ENCODE data around the gene SNCB.

Gene SNCB

DNA sequence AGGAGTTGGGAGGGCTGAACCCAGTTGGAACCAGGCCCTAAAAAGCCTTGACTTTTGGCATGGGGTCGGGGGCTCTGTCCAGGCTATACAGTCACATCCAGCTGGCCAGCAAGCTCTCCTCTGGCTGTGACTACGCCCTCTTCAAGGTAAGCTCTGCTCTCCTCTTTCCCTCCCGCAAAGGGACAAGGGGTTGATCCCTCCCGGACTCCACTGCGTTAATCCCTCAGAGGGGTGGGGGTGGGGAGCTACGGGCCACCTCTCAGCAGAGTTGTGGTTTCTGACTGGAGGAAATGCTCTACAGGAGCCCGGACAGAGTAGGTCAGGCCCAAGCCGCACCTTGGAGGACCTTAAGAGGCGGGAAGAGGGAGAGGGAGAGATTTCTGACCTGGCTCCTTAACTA, 14.0 kb upstream of the SNCB start:
- no peak for DNase-seq

- DNase-seq = no peak
Observed at GRCh38 chr5:176643491-176644219, 13.3 kb upstream of the SNCB start.

DNA sequence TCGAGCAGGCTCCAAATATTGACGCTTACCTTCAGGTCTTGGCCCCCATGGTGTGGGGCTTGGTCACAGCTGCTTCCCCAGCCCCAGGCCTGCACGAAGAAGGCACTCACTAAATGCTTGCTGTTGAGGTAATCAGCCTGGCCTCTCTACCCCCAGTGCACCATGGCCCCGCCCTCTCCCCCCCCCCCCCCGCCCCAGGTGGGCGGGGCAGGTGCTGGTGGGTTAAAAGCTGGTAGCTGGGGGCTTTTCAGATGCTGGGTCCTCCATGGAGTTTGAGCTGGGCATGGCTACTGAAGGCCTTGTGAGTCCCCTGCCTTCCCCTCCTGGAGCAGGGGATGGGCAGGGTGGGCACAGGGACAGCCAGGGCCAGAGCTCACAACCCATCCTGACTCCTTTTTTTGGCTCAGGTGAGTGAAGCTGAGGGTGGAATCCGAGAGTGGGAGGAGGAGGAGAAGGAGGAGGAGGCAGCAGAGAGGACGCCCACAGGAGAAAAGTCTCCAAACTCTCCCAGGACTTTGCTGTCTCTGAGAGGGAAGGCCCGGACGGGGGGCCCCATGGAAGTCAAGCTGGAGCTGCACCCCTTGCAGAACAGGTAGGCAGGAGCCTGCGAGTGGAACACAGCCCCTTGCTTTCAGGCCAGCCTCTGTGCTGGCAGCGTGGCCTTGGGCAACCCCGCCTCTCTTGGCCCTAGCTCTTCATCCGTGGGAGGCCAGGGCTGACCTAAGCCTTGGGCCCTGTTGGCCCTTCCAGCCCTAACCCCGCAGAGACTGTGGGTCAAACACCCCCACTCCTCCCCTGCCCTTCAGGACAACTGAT, 12.5 kb upstream of the SNCB start:
- no peak for DNase-seq

DNA sequence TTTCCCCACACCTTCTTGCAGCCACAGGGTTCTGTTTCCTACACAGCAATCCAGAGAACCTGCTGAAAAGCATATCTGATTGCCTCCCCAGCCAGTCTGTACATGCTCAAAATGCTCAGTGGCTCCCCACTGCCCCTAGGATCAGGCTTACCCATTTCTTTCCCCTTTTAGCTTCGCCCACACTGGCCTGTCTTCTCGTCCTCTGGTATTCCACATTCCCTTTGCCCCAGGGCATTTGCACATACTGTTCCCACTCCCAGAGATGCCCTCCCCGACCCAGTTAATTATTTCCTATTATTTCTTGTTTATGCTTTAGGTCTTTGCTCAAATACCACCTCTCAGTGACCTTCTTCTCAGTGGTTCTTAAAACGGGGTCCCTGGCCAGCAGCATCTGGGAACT, 10.3 kb upstream of the SNCB start:
- no peak for DNase-seq

DNA sequence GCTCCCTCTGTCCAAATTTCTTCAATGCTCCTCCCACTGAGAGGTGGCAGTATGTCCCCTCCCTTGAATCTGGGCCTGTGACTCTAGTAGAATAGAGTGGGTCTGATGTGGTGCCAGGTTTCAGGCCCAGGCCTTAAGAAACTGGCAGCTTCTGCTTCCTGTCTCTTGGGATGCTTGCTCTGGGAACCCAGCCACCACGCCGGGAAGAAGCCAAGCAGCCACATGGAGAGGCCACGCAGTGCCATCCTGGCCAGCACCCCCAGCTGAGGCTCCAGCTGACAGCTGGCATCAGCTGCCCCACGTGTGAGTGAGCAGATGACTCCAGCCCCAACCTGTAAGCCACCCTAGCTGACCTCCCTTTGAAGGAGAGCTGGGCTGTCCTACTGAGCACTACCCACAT, 9.6 kb upstream of the SNCB start:
- no peak for DNase-seq

DNA sequence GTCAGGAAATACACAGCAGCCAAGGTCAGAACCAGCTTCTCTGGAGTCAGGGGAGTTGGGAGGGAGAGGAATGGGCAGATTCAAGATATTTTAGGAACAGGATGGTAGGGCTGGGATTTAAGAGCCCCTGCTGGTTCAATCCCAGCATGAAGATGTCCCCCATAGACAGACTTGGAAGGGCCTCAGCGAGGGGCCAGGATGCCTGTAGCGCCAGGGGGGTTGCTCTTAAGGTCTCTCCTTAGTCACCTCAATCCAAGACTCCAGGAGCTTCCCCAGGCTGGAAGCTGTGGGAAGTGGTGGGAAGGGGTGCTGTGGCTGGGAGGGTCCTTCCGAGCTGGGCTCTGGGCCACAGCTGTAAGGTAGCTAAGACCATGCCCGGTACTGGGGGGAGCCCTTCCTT, 8.9 kb upstream of the SNCB start:
- no peak for DNase-seq

DNA sequence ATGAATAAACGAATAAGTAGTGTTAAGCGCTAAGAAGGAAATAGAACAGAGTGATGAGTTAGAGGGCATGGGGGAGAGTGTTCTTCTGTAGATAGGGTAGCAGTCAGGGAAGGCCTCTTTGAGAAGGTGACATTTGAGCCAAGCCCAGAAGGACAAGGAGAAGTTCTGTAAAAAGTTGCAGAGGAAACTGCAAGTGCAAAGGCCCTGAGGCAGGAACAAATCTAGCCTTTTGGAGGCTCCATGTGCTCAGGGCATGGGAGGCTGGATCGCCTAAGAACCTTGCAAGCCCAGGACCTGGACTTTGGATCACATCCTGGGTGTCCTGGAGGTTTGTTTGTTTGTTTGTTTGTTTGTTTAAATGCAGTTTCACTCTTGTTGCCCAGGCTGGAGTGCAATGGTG, 8.1 kb upstream of the SNCB start:
- DNase-seq = no peak

GRCh38 chr5:176637556-176637955, 7.2 kb upstream of the SNCB start:
- no peak for DNase-seq

- DNase-seq = no peak
Observed at GRCh38 chr5:176636426-176636825, 6.1 kb upstream of the SNCB start.

- DNase-seq = no peak
Observed at GRCh38 chr5:176633598-176633997, 3.3 kb upstream of the SNCB start.

DNA sequence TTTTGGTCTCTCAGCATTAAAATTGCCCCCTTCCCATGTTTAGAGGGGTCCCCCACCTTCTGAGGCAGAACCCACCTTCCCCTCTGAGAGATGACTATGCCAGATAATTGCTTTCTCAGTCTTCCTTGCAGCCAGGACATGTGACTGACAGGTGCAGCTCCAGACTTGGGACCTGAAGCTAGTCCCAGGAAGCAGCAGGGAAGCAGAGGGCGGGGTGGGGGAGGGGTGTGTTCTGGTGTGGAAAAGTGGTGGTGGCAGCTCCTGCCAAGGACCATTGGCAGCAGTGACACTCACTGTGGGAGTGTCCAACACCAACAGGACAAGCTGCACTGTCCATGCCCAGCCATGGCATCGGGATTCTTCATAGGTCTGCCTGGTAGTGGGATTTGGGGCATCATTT, 2.4 kb upstream of the SNCB start:
- no peak for DNase-seq

DNA sequence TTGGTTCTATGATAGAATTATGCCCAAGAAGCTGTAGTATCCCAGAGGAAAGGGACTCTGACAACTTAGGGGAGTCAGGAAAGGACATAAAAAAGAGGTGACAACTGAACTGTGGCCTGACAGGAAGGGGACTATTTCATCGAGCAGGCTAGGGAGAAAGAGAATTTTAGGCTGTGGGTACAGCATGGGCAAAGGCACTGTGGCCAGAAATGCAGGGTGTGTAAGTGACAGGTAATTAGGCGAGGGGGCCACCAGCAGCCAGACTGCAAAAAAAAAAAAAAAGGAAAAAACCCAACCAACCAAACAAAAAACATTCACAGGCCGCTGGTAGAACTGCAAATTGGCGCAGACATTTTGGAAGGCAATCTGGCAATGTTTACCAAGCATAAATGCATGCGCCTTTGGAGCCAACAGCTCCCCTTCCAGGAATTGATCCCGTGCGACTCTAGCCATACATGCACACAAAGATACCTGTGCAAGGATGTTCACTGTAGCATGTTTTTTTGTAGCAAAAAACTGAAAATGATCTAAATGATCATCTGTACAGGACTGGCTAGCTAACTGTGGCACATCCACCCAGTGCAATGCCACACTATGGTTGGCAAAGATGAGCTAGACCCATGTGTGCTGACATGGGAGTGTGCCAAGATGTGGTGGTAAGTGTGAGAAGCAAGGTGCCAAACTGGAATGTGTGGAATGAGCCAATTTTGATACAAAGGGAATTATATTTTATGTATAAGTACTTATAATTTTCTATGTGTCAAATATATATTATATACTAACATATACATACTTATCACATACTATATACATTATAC, 1.3 kb upstream of the SNCB start:
- DNase-seq = no peak

GRCh38 chr5:176630681-176631222, 418 bp upstream of the SNCB start:
- no peak for DNase-seq

- DNase-seq = no peak
Observed at GRCh38 chr5:176629317-176629852, 949 bp downstream of the SNCB start.

- no peak for DNase-seq
Observed at GRCh38 chr5:176628406-176629228, 1.7 kb downstream of the SNCB start.

GRCh38 chr5:176627582-176627981, 2.8 kb downstream of the SNCB start:
- DNase-seq = no peak

GRCh38 chr5:176626876-176627236, 3.5 kb downstream of the SNCB start:
- DNase-seq = no peak

DNA sequence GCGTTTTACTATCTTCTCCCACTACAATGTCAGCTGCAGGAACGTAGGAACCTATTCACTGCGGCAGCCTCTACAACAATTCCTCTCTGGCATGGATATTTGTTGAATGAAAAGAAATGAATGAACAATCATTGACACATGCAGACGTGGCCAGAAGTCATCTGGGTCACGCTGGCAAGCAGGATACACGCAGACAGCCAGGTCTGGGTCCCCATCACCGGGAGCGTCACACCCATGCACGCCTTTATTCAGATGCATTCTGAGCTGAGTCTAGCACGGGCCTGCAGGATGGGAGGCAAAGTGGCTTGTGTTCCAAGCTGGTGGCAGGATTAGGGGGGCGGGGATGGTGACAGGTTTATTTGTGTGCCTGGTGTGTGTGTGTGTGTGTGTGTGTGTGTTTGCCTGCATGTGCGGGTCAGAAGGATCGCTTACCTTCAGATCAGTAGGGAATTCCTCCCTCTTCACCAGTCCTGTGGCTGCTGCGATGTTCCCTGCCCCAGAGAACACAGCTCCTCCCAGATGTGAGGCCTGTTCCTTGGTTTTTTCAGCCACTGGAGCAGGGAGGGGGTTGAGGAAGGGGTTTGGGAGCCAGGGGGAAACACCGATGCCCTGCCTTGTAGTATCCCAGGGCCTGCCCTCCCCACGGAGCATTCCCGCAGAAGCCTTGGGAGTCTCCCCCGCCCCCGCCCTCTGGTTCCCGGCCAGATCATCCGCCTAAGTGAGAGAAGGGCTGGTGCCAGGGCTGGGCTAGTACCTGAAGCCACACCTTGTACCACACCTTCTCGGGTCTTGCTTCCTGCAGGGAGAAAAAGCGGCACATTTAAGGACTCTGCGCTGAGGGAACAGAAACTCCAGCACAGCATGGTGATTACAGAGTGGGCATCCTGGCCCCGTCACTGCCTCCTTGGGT, 4.1 kb downstream of the SNCB start:
- DNase-seq = no peak

DNA sequence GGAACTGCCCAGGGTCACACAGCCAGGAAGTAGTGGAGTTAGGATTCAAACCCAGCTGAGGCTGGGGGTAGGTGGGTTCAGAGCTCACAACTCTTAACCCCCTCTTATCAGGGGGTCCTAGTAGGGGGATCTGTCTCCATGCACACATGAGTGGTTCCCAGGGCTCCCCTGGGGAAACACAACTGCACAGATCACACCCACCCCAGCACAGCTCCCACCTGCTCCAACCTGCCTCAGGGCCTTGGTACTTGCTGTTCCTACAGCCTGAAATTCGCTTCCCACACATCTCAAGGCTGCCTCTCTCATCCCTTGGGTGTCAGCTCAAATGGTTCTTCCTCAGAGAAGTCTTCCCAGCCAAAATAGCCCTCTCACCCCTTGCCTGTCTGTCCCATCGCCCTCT, 4.8 kb downstream of the SNCB start:
- DNase-seq = no peak

DNA sequence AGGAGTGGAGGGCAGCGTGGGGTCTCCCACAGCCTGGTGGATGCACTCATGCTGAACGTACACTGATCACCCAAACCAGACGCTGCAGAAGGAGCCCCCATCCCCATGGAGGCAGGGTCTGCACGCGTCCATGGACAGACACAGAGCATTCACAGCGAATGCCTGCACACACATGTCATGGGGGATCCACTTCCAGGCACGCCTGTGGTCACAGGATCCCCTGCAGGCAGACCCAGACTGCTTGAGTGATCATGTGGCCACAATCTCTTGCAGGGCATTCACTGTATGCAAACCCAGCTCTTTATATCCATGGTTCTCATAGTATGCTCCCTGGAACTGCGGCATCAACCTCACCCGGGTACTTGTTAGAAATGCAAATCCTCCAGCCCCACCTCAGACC, 5.4 kb downstream of the SNCB start:
- DNase-seq = no peak

- DNase-seq = no peak
Observed at GRCh38 chr5:176624142-176624541, 6.2 kb downstream of the SNCB start.

Measured in stimulated activated CD4-positive, alpha-beta T cell treated with anti-CD3 and anti-CD28 coated beads, Interleukin-15, amount 100 ng/mL, for 24 hours (primary cell).